Suprapubic skin (tissue), 4 donors: ENCODE measurements around the gene CCK. TPM values are rescaled to one million over a fixed set of nuclear protein-coding genes. Genes with fewer than 3 reads are reported as not detected.

Experiments used
- DNase-seq, 2 donors: peaks; one replicate each; pipeline ENCODE4 v3.0.0-alpha.2; 2019; ENCODE audit warnings: low spot score in 2 of 2
- H3K27ac ChIP-seq: fragments of 200-600 bp; sonication (generic); one replicate; pipeline ENCODE4 v1.5.1; 2019
- H3K27me3 ChIP-seq: fragments of 200-600 bp; sonication (generic); one replicate; pipeline ENCODE4 v1.5.1; 2019
- H3K36me3 ChIP-seq: fragments of 200-600 bp; sonication (generic); one replicate; pipeline ENCODE4 v1.5.1; 2019
- H3K4me1 ChIP-seq: fragments of 200-600 bp; sonication (generic); one replicate; pipeline ENCODE4 v1.5.1; 2019
- H3K4me3 ChIP-seq: fragments of 200-600 bp; sonication (generic); one replicate; pipeline ENCODE4 v1.5.1; 2019; ENCODE audit warnings: mild to moderate bottlenecking
- H3K9me3 ChIP-seq: fragments of 200-600 bp; sonication (generic); one replicate; pipeline ENCODE4 v1.5.1; 2019
- CTCF ChIP-seq, 2 donors: fragments of 200-600 bp in 1 of 2; fragments of 450-650 bp in 1 of 2; sonication (generic) in 1 of 2; IDR thresholded peaks; one replicate each; pipeline ENCODE4 v1.5.1; 2016 to 2019; ENCODE audit warnings: antibody characterized with exemption in 2 of 2, mild to moderate bottlenecking in 1 of 2, moderate library complexity in 1 of 2
- EP300 ChIP-seq: sonication (generic); formaldehyde crosslinking; IDR thresholded peaks from one replicate; pipeline ENCODE4 v1.6.1; 2017; ENCODE audit warnings: antibody characterized with exemption
- POLR2A ChIP-seq, 2 donors: fragments of 450-650 bp; IDR thresholded peaks; one replicate each; pipeline ENCODE4 v1.6.1; 2017; ENCODE audit warnings: antibody characterized with exemption in 2 of 2, mild to moderate bottlenecking in 2 of 2, moderate library complexity in 2 of 2
- POLR2AphosphoS5 ChIP-seq, 3 donors: sonication (generic); formaldehyde crosslinking; IDR thresholded peaks; one replicate each; pipeline ENCODE4 v1.6.1; 2017; ENCODE audit warnings: antibody characterized with exemption in 3 of 3
- WGBS: methylation state at CpG from one replicate; pipeline ENCODE4 v1.1.5; 2018; 5-methylcytosine and 5-hydroxymethylcytosine counted together
- total RNA-seq, 4 donors: library from RNA; depleted of rRNA; stranded (reverse); fragments of >200 nt; gene quantifications; one replicate each; pipeline ENCODE4 v1.1.0, GENCODE V29; 2016

CCK gene
- total RNA-seq, 4 donors from 2014 or later = 1.3 TPM; not detected in 3

- no peak overlapping the region for H3K27ac ChIP-seq
- no peak for TF ChIP-seq POLR2AphosphoS5 (IDR thresholded peaks at IDR 0.05)
- no peak for TF ChIP-seq CTCF (IDR thresholded peaks at IDR 0.05)
- TF ChIP-seq EP300 = no peak
- TF ChIP-seq POLR2A (IDR thresholded peaks at IDR 0.05) = no peak
- H3K9me3 ChIP-seq = no peaks in the 10 kb centered on the region
- no peaks in the 10 kb centered on the region for H3K36me3 ChIP-seq
- H3K4me1 ChIP-seq = peaks cover 9% of the 10 kb centered on the region
- no peak overlapping the region for H3K4me3 ChIP-seq
- peaks cover 37% of the 10 kb centered on the region for H3K27me3 ChIP-seq
- WGBS = 87% methylated on average over 7 of the region's 7 CpGs
- DNase-seq = no peak
These were observed 3.7 kb upstream of the CCK start for GRCh38 chr3:42269647-42270046.

GRCh38 chr3:42267878-42268277 is 1.9 kb upstream of the CCK start:
- peaks cover 25% of the 10 kb centered on the region for H3K4me1 ChIP-seq
- H3K36me3 ChIP-seq = no peaks in the 10 kb centered on the region
- TF ChIP-seq EP300 (no peak), POLR2AphosphoS5 (IDR thresholded peaks at IDR 0.05) (no peak), CTCF (IDR thresholded peaks at IDR 0.05) (no peak), POLR2A (IDR thresholded peaks at IDR 0.05) (no peak)
- 88% methylated on average over 6 of the region's 6 CpGs for WGBS
- no peaks in the 10 kb centered on the region for H3K9me3 ChIP-seq
- H3K27ac ChIP-seq = no peak overlapping the region
- no peak overlapping the region for H3K4me3 ChIP-seq
- H3K27me3 ChIP-seq = peaks cover 55% of the 10 kb centered on the region
- DNase-seq = no peak

- H3K36me3 ChIP-seq = no peaks in the 10 kb centered on the region
- no peak for TF ChIP-seq POLR2AphosphoS5 (IDR thresholded peaks at IDR 0.05)
- TF ChIP-seq CTCF (IDR thresholded peaks at IDR 0.05) = no peak
- no peak for TF ChIP-seq EP300
- 8% methylated on average over 36 of the region's 60 CpGs for WGBS
- no peak overlapping the region for H3K4me3 ChIP-seq
- DNase-seq = no peak
- H3K4me1 ChIP-seq = peaks cover 25% of the 10 kb centered on the region
- H3K27me3 ChIP-seq = peaks cover 72% of the 10 kb centered on the region
- no peaks in the 10 kb centered on the region for H3K9me3 ChIP-seq
- no peak overlapping the region for H3K27ac ChIP-seq
These were observed 660 bp downstream of the CCK start for GRCh38 chr3:42265059-42265991.

- H3K4me1 ChIP-seq = peaks cover 25% of the 10 kb centered on the region
- H3K4me3 ChIP-seq = peak overlapping the region; percentile 33
- no peaks in the 10 kb centered on the region for H3K36me3 ChIP-seq
- TF ChIP-seq POLR2A (IDR thresholded peaks at IDR 0.05) = no peak
- WGBS = 15% methylated on average over 19 of the region's 37 CpGs
- DNase-seq = peak in 1 of 2 donors; percentile 81
- no peak overlapping the region for H3K27ac ChIP-seq
- H3K9me3 ChIP-seq = no peaks in the 10 kb centered on the region
- H3K27me3 ChIP-seq = peaks cover 75% of the 10 kb centered on the region
These were observed 1.5 kb downstream of the CCK start for GRCh38 chr3:42264399-42265058.

GRCh38 chr3:42263354-42264346 is 2.3 kb downstream of the CCK start:
- Histone ChIP-seq H3K4me3 (peak overlapping the region; percentile 33), H3K27me3 (peaks cover 73% of the 10 kb centered on the region), H3K9me3 (no peaks in the 10 kb centered on the region), H3K36me3 (no peaks in the 10 kb centered on the region), H3K4me1 (peaks cover 25% of the 10 kb centered on the region), H3K27ac (no peak overlapping the region)
- DNase-seq = no peak
- TF ChIP-seq CTCF (IDR thresholded peaks at IDR 0.05) = no peak
- no peak for TF ChIP-seq EP300
- no peak for TF ChIP-seq POLR2A (IDR thresholded peaks at IDR 0.05)
- TF ChIP-seq POLR2AphosphoS5 (IDR thresholded peaks at IDR 0.05) = no peak
- 22% methylated on average over 22 of the region's 56 CpGs for WGBS
